Nephron (organoid): ENCODE measurements around the gene ATP8B4.

Source experiments
- H3K27ac Mint-ChIP-seq, 3 experiments: 2 replicates each; pipeline ENCODE4 v1.8.0; 2020; ENCODE audit warnings: mixed read lengths in 3 of 3, mild to moderate bottlenecking in 2 of 3, moderate library complexity in 1 of 3
- H3K27me3 Mint-ChIP-seq: 2 replicates; pipeline ENCODE4 v1.8.0; 2021; ENCODE audit warnings: low read depth, mild to moderate bottlenecking, moderate library complexity, mixed read lengths
- H3K36me3 Mint-ChIP-seq: 2 replicates; pipeline ENCODE4 v1.8.0; 2020; ENCODE audit warnings: low read depth, mixed read lengths
- H3K4me1 Mint-ChIP-seq: 2 replicates; pipeline ENCODE4 v1.8.0; 2020; ENCODE audit warnings: mixed read lengths
- H3K4me3 Mint-ChIP-seq, 3 experiments: 2 replicates each; pipeline ENCODE4 v1.8.0; 2020; ENCODE audit warnings: mild to moderate bottlenecking in 3 of 3, mixed read lengths in 3 of 3, moderate library complexity in 2 of 3
- H3K9me3 Mint-ChIP-seq: 2 replicates; pipeline ENCODE4 v1.8.0; 2020; ENCODE audit warnings: mixed read lengths
- TF ChIP-seq, protein P1 (sequence below), 3 experiments: fragments of 200-600 bp; sonication (generic); IDR thresholded peaks; one replicate each; pipeline ENCODE4 v1.5.0; 2021; ENCODE audit warnings: antibody characterized with exemption in 3 of 3; ENCODE audit not compliant: unreplicated experiment in 3 of 3

The ATP8B4 gene

GRCh38 chr15:50050986-50051743 lies 67.9 kb downstream of the ATP8B4 start:
- TF ChIP-seq, protein P1, sequence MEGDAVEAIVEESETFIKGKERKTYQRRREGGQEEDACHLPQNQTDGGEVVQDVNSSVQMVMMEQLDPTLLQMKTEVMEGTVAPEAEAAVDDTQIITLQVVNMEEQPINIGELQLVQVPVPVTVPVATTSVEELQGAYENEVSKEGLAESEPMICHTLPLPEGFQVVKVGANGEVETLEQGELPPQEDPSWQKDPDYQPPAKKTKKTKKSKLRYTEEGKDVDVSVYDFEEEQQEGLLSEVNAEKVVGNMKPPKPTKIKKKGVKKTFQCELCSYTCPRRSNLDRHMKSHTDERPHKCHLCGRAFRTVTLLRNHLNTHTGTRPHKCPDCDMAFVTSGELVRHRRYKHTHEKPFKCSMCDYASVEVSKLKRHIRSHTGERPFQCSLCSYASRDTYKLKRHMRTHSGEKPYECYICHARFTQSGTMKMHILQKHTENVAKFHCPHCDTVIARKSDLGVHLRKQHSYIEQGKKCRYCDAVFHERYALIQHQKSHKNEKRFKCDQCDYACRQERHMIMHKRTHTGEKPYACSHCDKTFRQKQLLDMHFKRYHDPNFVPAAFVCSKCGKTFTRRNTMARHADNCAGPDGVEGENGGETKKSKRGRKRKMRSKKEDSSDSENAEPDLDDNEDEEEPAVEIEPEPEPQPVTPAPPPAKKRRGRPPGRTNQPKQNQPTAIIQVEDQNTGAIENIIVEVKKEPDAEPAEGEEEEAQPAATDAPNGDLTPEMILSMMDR (IDR thresholded peaks at IDR 0.05; ENCODE audit: unreplicated experiment in 3 of 3): no peak
- peaks cover 28% of the 10 kb centered on the region for H3K4me1 Mint-ChIP-seq
- no peak overlapping the region for H3K4me3 Mint-ChIP-seq
- H3K36me3 Mint-ChIP-seq: no peaks in the 10 kb centered on the region
- no peaks in the 10 kb centered on the region for H3K27me3 Mint-ChIP-seq
- H3K27ac Mint-ChIP-seq: peak overlapping the region; percentile 52 to 87 (median 52)
- H3K9me3 Mint-ChIP-seq: peaks cover 2% of the 10 kb centered on the region

GRCh38 chr15:50049871-50050270 lies 69.2 kb downstream of the ATP8B4 start:
- Mint-ChIP-seq H3K27ac (peak overlapping the region in 2 of 3 experiments; percentile 19 to 56), H3K4me3 (no peak overlapping the region), H3K4me1 (peaks cover 19% of the 10 kb centered on the region), H3K27me3 (no peaks in the 10 kb centered on the region), H3K36me3 (no peaks in the 10 kb centered on the region), H3K9me3 (peaks cover 3% of the 10 kb centered on the region)
- TF ChIP-seq, protein P1 (IDR thresholded peaks at IDR 0.05; ENCODE audit: unreplicated experiment in 3 of 3): no peak

DNA sequence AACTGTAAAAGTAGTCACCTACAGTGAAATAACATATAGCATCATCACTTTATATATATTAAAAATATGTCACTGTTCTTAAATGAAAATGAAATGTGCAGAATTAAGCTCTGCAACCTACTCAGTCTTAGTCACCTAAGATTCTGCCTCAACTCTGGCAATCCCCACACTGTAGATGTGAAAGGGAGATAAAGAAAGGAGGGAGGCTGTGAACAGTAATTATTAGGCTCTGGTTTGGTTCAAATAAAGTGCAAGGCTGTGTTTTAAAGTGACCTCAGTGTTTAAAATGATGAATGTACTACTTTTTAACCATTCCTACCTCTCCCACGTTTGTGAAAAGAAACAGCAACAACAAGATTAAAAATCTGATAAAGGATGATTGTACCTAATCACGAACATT lies 72.2 kb downstream of the ATP8B4 start:
- Mint-ChIP-seq H3K27ac (peak overlapping the region; percentile 19 to 48 (median 31)), H3K4me3 (no peak overlapping the region), H3K4me1 (peaks cover 7% of the 10 kb centered on the region), H3K9me3 (peaks cover 19% of the 10 kb centered on the region), H3K36me3 (peaks cover 11% of the 10 kb centered on the region), H3K27me3 (no peaks in the 10 kb centered on the region)
- TF ChIP-seq, protein P1 (IDR thresholded peaks at IDR 0.05; ENCODE audit: unreplicated experiment in 3 of 3): no peak

GRCh38 chr15:50046159-50046558 lies 72.9 kb downstream of the ATP8B4 start:
- H3K27ac Mint-ChIP-seq: peak overlapping the region in 2 of 3 experiments; percentile 19 to 49
- H3K36me3 Mint-ChIP-seq: peaks cover 11% of the 10 kb centered on the region
- peaks cover 23% of the 10 kb centered on the region for H3K9me3 Mint-ChIP-seq
- TF ChIP-seq, protein P1 (IDR thresholded peaks at IDR 0.05; ENCODE audit: unreplicated experiment in 3 of 3): no peak
- H3K4me3 Mint-ChIP-seq: no peak overlapping the region
- peaks cover under 1% of the 10 kb centered on the region for H3K4me1 Mint-ChIP-seq
- no peaks in the 10 kb centered on the region for H3K27me3 Mint-ChIP-seq

DNA sequence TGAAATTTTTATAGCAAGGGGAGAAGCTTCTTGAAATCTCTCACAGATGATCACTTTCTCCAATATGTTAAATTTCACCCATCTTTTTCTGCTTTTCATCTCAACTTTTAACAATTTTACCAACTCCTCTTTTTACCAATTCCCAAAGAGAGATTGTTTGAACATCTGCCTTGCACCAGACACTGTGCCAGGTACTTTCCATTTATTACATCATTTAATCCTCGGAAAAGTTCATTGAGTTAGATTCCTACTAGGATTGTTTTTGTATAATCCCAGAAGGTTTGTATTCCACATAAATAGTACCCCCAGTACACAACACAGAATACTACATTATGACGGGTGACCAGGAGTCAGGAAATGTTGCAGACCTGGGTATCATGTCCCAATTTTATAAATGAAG lies 74.1 kb downstream of the ATP8B4 start:
- Mint-ChIP-seq H3K4me1 (no peaks in the 10 kb centered on the region), H3K9me3 (peaks cover 23% of the 10 kb centered on the region), H3K27ac (no peak overlapping the region), H3K27me3 (no peaks in the 10 kb centered on the region), H3K4me3 (no peak overlapping the region), H3K36me3 (peaks cover 11% of the 10 kb centered on the region)
- TF ChIP-seq, protein P1 (IDR thresholded peaks at IDR 0.05; ENCODE audit: unreplicated experiment in 3 of 3): no peak

- Mint-ChIP-seq H3K27me3 (no peaks in the 10 kb centered on the region), H3K27ac (no peak overlapping the region), H3K36me3 (peaks cover 11% of the 10 kb centered on the region), H3K4me1 (no peaks in the 10 kb centered on the region), H3K4me3 (no peak overlapping the region), H3K9me3 (peaks cover 23% of the 10 kb centered on the region)
- TF ChIP-seq, protein P1 (IDR thresholded peaks at IDR 0.05; ENCODE audit: unreplicated experiment in 3 of 3): no peak
Measured at GRCh38 chr15:50044406-50044805, 74.6 kb downstream of the ATP8B4 start.
